ENCODE data around the gene RAB9A.

RAB9A gene

GRCh38 chrX:13700380-13700779 lies 11.5 kb downstream of the RAB9A start:
- H3K4me1 ChIP-seq (ENCODE audit: control insufficient read depth, low read length) = peaks cover 45% of the 10 kb centered on the region
- no peak overlapping the region for H3K4me2 ChIP-seq (ENCODE audit: low read length)
- H3F3A ChIP-seq (ENCODE audit: control insufficient read depth, insufficient read depth) = peaks cover 7% of the 10 kb centered on the region
- H3K4me3 ChIP-seq (ENCODE audit: low read length) = no peak overlapping the region
- TF ChIP-seq EZH2phosphoT487 (IDR thresholded peaks at IDR 0.05; ENCODE audit: borderline replicate concordance, low read length) (no peak), CTCF (IDR thresholded peaks at IDR 0.05; ENCODE audit: low read depth, low read length, poor library complexity, severe bottlenecking) (no peak)
- no peak overlapping the region for H3K27ac ChIP-seq (ENCODE audit: low read depth, low read length)
- peaks cover 91% of the 10 kb centered on the region for H3K79me2 ChIP-seq (ENCODE audit: control insufficient read depth, low read length)
- no peaks in the 10 kb centered on the region for H3K9me3 ChIP-seq (ENCODE audit: control insufficient read depth, insufficient read depth, low read length)
- peaks cover 7% of the 10 kb centered on the region for H3K36me3 ChIP-seq (ENCODE audit: control insufficient read depth, low read length)
- H4K20me1 ChIP-seq (ENCODE audit: control insufficient read depth, insufficient read depth, low read depth, low read length) = peaks cover 3% of the 10 kb centered on the region; the same call in 1 of the 2 replicates
- H3K27me3 ChIP-seq (ENCODE audit: control insufficient read depth, low read length) = no peaks in the 10 kb centered on the region
- no peaks in the 10 kb centered on the region for H3K9me2 ChIP-seq (replicated peaks; ENCODE audit: control insufficient read depth, low read length)

GRCh38 chrX:13702111-13702789 lies 13.3 kb downstream of the RAB9A start:
- Histone ChIP-seq H3K4me1 (ENCODE audit: control insufficient read depth, low read length) (peaks cover 28% of the 10 kb centered on the region), H3K79me2 (ENCODE audit: control insufficient read depth, low read length) (peaks cover 80% of the 10 kb centered on the region), H3K9me3 (ENCODE audit: control insufficient read depth, insufficient read depth, low read length) (no peaks in the 10 kb centered on the region), H3K4me3 (ENCODE audit: low read length) (no peak overlapping the region), H3F3A (ENCODE audit: control insufficient read depth, insufficient read depth) (peaks cover 5% of the 10 kb centered on the region), H3K36me3 (ENCODE audit: control insufficient read depth, low read length) (peaks cover 9% of the 10 kb centered on the region), H3K27me3 (ENCODE audit: control insufficient read depth, low read length) (no peaks in the 10 kb centered on the region), H3K4me2 (ENCODE audit: low read length) (no peak overlapping the region), H3K27ac (ENCODE audit: low read depth, low read length) (no peak overlapping the region), H4K20me1 (ENCODE audit: control insufficient read depth, insufficient read depth, low read depth, low read length) (peaks cover 3% of the 10 kb centered on the region; the same call in 1 of the 2 replicates), H3K9me2 (replicated peaks; ENCODE audit: control insufficient read depth, low read length) (no peaks in the 10 kb centered on the region)
- TF ChIP-seq EZH2phosphoT487 (IDR thresholded peaks at IDR 0.05; ENCODE audit: borderline replicate concordance, low read length) (no peak), CTCF (IDR thresholded peaks at IDR 0.05; ENCODE audit: low read depth, low read length, poor library complexity, severe bottlenecking) (no peak)

- H3F3A ChIP-seq (ENCODE audit: control insufficient read depth, insufficient read depth) = no peaks in the 10 kb centered on the region
- peaks cover 20% of the 10 kb centered on the region for H3K4me1 ChIP-seq (ENCODE audit: control insufficient read depth, low read length)
- no peak overlapping the region for H3K27ac ChIP-seq (ENCODE audit: low read depth, low read length)
- H3K27me3 ChIP-seq (ENCODE audit: control insufficient read depth, low read length) = no peaks in the 10 kb centered on the region
- H3K9me2 ChIP-seq (replicated peaks; ENCODE audit: control insufficient read depth, low read length) = no peaks in the 10 kb centered on the region
- H4K20me1 ChIP-seq (ENCODE audit: control insufficient read depth, insufficient read depth, low read depth, low read length) = peaks cover 3% of the 10 kb centered on the region; the same call in 1 of the 2 replicates
- H3K9me3 ChIP-seq (ENCODE audit: control insufficient read depth, insufficient read depth, low read length) = no peaks in the 10 kb centered on the region
- TF ChIP-seq EZH2phosphoT487 (IDR thresholded peaks at IDR 0.05; ENCODE audit: borderline replicate concordance, low read length) (no peak), CTCF (IDR thresholded peaks at IDR 0.05; ENCODE audit: low read depth, low read length, poor library complexity, severe bottlenecking) (no peak)
- peaks cover 13% of the 10 kb centered on the region for H3K36me3 ChIP-seq (ENCODE audit: control insufficient read depth, low read length)
- H3K4me2 ChIP-seq (ENCODE audit: low read length) = no peak overlapping the region
- H3K4me3 ChIP-seq (ENCODE audit: low read length) = no peak overlapping the region
- H3K79me2 ChIP-seq (ENCODE audit: control insufficient read depth, low read length) = peaks cover 71% of the 10 kb centered on the region
These were observed 14.2 kb downstream of the RAB9A start for GRCh38 chrX:13703135-13703534.

Data from DOHH2 (cell line).